HepG2 (cell line): ENCODE measurements around the gene LENEP. TPM values are rescaled to one million over a fixed set of nuclear protein-coding genes. Genes with fewer than 3 reads are reported as not detected.

Source experiments
- AGO1 ChIP-seq: fragments of 200-400 bp; formaldehyde crosslinking; IDR thresholded peaks from 2 replicates; pipeline ENCODE4 v1.6.1; 2017; ENCODE audit warnings: mild to moderate bottlenecking, low read depth, low read length, moderate library complexity; ENCODE audit not compliant: poor library complexity, severe bottlenecking
- ATAD3A ChIP-seq: sonication (generic); formaldehyde crosslinking; IDR thresholded peaks from 2 replicates; pipeline ENCODE4 v1.4.0; 2020; ENCODE audit warnings: missing genetic modification reagents
- CCAR2 ChIP-seq: fragments of 200-400 bp; formaldehyde crosslinking; optimal IDR thresholded peaks from 2 replicates; pipeline ENCODE3; 2018; ENCODE audit warnings: low read depth, mild to moderate bottlenecking, low read length, moderate library complexity
- EHMT2 ChIP-seq: fragments of 200-600 bp; sonication (generic); IDR thresholded peaks from 2 replicates; pipeline ENCODE4 v1.7.0; 2017; ENCODE audit warnings: antibody characterized with exemption, low read depth, low read length, borderline replicate concordance
- GFI1 ChIP-seq: sonication (generic); formaldehyde crosslinking; IDR thresholded peaks from 2 replicates; pipeline ENCODE4 v1.5.0; 2020; ENCODE audit warnings: missing genetic modification reagents, mild to moderate bottlenecking, borderline replicate concordance
- IKZF1 ChIP-seq: fragments of 450-650 bp; IDR thresholded peaks from 2 replicates; pipeline ENCODE4 v1.7.1; 2016
- KAT8 ChIP-seq: IDR thresholded peaks from 2 replicates; pipeline ENCODE4 v1.6.1; 2016; ENCODE audit warnings: missing genetic modification reagents, missing compliant biosample characterization
- NR0B2 ChIP-seq: sonication (generic); formaldehyde crosslinking; IDR thresholded peaks from 2 replicates; pipeline ENCODE4 v1.4.0; 2020; ENCODE audit warnings: mild to moderate bottlenecking, missing genetic modification reagents
- SETDB1 ChIP-seq: sonication (generic); formaldehyde crosslinking; IDR thresholded peaks from 2 replicates; pipeline ENCODE4 v1.5.1; 2020; ENCODE audit warnings: missing genetic modification reagents, mild to moderate bottlenecking, borderline replicate concordance
- SRSF9 ChIP-seq: fragments of 200-400 bp; formaldehyde crosslinking; IDR thresholded peaks from 2 replicates; pipeline ENCODE4 v1.6.1; 2018; ENCODE audit warnings: borderline replicate concordance, mild to moderate bottlenecking, low read depth, low read length; ENCODE audit not compliant: insufficient read depth, poor library complexity, severe bottlenecking
- ZBTB3 ChIP-seq: sonication (generic); formaldehyde crosslinking; IDR thresholded peaks from 2 replicates; pipeline ENCODE4 v1.4.0; 2020; ENCODE audit warnings: low read depth, mild to moderate bottlenecking, moderate library complexity, missing genetic modification reagents, borderline replicate concordance
- ZFP90 ChIP-seq: sonication (generic); formaldehyde crosslinking; IDR thresholded peaks from 2 replicates; pipeline ENCODE4 v1.8.0; 2022; ENCODE audit warnings: missing genetic modification reagents, mild to moderate bottlenecking, inconsistent platforms, borderline replicate concordance
- ZKSCAN5 ChIP-seq: sonication (generic); formaldehyde crosslinking; IDR thresholded peaks from 2 replicates; pipeline ENCODE4 v1.5.1; 2020; ENCODE audit warnings: mild to moderate bottlenecking, missing genetic modification reagents
- ZKSCAN8 ChIP-seq: IDR thresholded peaks from 2 replicates; pipeline ENCODE4 v1.6.1; 2016; ENCODE audit warnings: borderline replicate concordance, missing genetic modification reagents, missing compliant biosample characterization
- ZMYM3 ChIP-seq: sonication (generic); formaldehyde crosslinking; IDR thresholded peaks from 2 replicates; pipeline ENCODE4 v1.5.1; 2020; ENCODE audit warnings: mild to moderate bottlenecking, missing genetic modification reagents
- ZNF230 ChIP-seq: sonication (generic); formaldehyde crosslinking; IDR thresholded peaks from 2 replicates; pipeline ENCODE4 v1.4.0; 2020; ENCODE audit warnings: mild to moderate bottlenecking, missing genetic modification reagents
- ZNF510 ChIP-seq: sonication (generic); formaldehyde crosslinking; IDR thresholded peaks from 2 replicates; pipeline ENCODE4 v1.4.0; 2020; ENCODE audit warnings: low read depth, mild to moderate bottlenecking, missing genetic modification reagents
- ZNF530 ChIP-seq: sonication (generic); formaldehyde crosslinking; IDR thresholded peaks from 2 replicates; pipeline ENCODE4 v1.5.0; 2020; ENCODE audit warnings: low read depth, mild to moderate bottlenecking, missing genetic modification reagents
- ZSCAN29 ChIP-seq: sonication (generic); formaldehyde crosslinking; conservative IDR thresholded peaks from 2 replicates; pipeline ENCODE4 v1.4.0; 2020; ENCODE audit warnings: mild to moderate bottlenecking, missing genetic modification reagents
- polyA plus RNA-seq, 8 experiments: library from polyadenylated mRNA; depleted of rRNA in 3 of 8; stranded (reverse) in 7 of 8; unstranded in 1 of 8; fragments of >200 nt; fragmentation: Illumina TruSeq in 4 of 8; extraction: Trizol in 4 of 8; gene quantifications; 2 replicates each; pipeline versions ENCODE4 v1.2.1 to v1.2.3, GENCODE V29; 2011 to 2016; ENCODE audit warnings: low read depth in 4 of 8, missing spikeins in 1 of 8, mixed read lengths in 1 of 8; ENCODE audit not compliant: insufficient read depth in 1 of 8
- total RNA-seq, 5 experiments: library from RNA; depleted of rRNA; stranded (reverse); fragments of >200 nt; fragmentation: Illumina TruSeq; extraction: Trizol; gene quantifications; 2 replicates each; pipeline ENCODE4 v1.2.3, GENCODE V29; 2016; ENCODE audit warnings: low read depth in 1 of 5
- TF ChIP-seq, protein P1 (sequence below): sonication (generic); formaldehyde crosslinking; IDR thresholded peaks from 2 replicates; pipeline ENCODE4 v1.4.0; 2020; ENCODE audit warnings: missing genetic modification reagents
- TF ChIP-seq, protein P2 (sequence below), 2 experiments: IDR thresholded peaks; 2 replicates each; pipeline ENCODE4 v1.6.1; 2011 to 2012; ENCODE audit warnings: low read length in 2 of 2, borderline replicate concordance in 1 of 2, low read depth in 1 of 2, mild to moderate bottlenecking in 1 of 2, moderate library complexity in 1 of 2

Gene LENEP
- total and polyA plus RNA-seq, 2 of the 13 experiments (the other 11 are each of a cell fraction or from before 2014, with no cell fraction given) = 0.29 TPM; not detected in 1

DNA sequence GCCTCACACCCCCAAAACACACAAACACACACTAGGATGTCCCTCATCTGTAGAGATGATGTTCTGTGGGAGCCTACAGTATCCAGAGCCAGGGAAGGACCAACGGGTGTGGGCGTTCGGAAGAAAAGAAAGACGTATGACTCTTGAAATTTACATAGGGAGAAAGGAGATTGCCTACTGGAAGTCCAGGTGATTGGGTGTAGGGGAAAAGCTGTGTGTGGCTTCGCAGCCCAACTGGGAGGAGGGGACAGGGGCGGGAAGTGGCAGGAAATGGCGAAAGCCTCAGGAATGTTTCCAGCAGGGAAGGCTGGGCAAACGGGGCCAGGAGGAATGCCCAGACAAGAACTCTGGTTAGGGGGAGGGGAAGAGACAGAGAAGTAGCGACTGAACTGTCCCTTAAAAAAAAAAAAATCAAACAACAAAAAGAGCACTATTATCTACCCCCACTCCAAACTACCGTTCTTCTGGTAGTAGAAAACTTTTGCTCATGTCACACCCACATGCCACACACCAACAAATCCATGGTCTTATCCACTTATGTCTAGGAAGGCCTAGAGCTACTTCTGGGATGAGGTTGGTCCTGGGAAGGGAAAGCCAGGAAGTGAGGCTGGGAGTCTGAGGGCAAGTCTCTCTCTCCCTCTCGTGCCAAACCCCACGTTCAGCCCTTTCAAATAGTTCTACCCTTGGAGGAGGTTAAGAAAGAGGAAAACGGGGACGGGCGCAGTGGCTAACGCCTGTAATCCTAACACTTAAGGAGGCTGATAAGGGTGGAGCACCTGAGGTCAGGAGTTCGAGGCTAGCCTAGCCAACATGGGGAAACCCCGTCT, 20.7 kb upstream of the LENEP start (continued):
- TF ChIP-seq EHMT2 (no peak), CCAR2 (no peak), GFI1 (CRISPR knock-in tag) (0 out of 2 replicates have a peak, but pooled peaks have one; percentile 2), ZNF510 (CRISPR knock-in tag) (no peak), ATAD3A (no peak), ZFP90 (CRISPR knock-in tag) (0 out of 2 replicates have a peak, but pooled peaks have one; percentile 60), ZNF530 (CRISPR knock-in tag) (no peak), SRSF9 (no peak), SETDB1 (CRISPR knock-in tag) (no peak), ZKSCAN8 (CRISPR knock-in tag) (peak; percentile 87), IKZF1 (no peak), KAT8 (peak; percentile 59; the same call in 1 of the 2 replicates), AGO1 (no peak), ZSCAN29 (CRISPR knock-in tag) (0 out of 2 replicates have a peak, but pooled peaks have one; percentile 24), ZNF230 (CRISPR knock-in tag) (no peak), ZBTB3 (no peak), NR0B2 (no peak), ZMYM3 (CRISPR knock-in tag) (no peak), ZKSCAN5 (CRISPR knock-in tag) (no peak)
- TF ChIP-seq, protein P1, sequence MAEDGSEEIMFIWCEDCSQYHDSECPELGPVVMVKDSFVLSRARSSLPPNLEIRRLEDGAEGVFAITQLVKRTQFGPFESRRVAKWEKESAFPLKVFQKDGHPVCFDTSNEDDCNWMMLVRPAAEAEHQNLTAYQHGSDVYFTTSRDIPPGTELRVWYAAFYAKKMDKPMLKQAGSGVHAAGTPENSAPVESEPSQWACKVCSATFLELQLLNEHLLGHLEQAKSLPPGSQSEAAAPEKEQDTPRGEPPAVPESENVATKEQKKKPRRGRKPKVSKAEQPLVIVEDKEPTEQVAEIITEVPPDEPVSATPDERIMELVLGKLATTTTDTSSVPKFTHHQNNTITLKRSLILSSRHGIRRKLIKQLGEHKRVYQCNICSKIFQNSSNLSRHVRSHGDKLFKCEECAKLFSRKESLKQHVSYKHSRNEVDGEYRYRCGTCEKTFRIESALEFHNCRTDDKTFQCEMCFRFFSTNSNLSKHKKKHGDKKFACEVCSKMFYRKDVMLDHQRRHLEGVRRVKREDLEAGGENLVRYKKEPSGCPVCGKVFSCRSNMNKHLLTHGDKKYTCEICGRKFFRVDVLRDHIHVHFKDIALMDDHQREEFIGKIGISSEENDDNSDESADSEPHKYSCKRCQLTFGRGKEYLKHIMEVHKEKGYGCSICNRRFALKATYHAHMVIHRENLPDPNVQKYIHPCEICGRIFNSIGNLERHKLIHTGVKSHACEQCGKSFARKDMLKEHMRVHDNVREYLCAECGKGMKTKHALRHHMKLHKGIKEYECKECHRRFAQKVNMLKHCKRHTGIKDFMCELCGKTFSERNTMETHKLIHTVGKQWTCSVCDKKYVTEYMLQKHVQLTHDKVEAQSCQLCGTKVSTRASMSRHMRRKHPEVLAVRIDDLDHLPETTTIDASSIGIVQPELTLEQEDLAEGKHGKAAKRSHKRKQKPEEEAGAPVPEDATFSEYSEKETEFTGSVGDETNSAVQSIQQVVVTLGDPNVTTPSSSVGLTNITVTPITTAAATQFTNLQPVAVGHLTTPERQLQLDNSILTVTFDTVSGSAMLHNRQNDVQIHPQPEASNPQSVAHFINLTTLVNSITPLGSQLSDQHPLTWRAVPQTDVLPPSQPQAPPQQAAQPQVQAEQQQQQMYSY (CRISPR knock-in tag) = peak; percentile 39; the same call in 1 of the 2 replicates
- TF ChIP-seq, protein P2, sequence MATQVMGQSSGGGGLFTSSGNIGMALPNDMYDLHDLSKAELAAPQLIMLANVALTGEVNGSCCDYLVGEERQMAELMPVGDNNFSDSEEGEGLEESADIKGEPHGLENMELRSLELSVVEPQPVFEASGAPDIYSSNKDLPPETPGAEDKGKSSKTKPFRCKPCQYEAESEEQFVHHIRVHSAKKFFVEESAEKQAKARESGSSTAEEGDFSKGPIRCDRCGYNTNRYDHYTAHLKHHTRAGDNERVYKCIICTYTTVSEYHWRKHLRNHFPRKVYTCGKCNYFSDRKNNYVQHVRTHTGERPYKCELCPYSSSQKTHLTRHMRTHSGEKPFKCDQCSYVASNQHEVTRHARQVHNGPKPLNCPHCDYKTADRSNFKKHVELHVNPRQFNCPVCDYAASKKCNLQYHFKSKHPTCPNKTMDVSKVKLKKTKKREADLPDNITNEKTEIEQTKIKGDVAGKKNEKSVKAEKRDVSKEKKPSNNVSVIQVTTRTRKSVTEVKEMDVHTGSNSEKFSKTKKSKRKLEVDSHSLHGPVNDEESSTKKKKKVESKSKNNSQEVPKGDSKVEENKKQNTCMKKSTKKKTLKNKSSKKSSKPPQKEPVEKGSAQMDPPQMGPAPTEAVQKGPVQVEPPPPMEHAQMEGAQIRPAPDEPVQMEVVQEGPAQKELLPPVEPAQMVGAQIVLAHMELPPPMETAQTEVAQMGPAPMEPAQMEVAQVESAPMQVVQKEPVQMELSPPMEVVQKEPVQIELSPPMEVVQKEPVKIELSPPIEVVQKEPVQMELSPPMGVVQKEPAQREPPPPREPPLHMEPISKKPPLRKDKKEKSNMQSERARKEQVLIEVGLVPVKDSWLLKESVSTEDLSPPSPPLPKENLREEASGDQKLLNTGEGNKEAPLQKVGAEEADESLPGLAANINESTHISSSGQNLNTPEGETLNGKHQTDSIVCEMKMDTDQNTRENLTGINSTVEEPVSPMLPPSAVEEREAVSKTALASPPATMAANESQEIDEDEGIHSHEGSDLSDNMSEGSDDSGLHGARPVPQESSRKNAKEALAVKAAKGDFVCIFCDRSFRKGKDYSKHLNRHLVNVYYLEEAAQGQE (IDR thresholded peaks at IDR 0.05; ENCODE audit: borderline replicate concordance in 1 of 2, low read depth in 1 of 2, low read length in 2 of 2) = no peak
